ENCODE results near the gene PDPN. TPM values are rescaled to one million over a fixed set of nuclear protein-coding genes. Genes with fewer than 3 reads are reported as not detected.

Gene PDPN
- total RNA-seq, 1 experiment from 2014 or later, result not detected

DNA sequence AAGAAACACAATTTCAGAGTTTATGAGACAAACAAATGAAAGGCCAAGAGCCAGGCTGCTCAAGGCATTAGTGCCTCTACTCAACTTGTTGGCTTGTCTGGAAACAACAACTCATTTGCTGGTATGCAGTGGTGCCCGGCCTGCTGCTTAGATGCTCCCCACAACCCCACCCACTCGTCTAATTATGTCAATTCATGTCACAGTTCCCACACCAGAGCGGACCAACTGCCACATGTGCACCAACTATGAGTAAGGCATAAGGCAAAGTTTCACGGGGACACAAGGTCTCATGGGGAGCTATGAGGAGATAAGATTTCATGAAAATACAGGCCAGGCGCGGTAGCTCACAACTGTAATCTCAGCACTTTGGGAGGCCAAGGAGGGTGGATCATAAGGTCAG is 35.4 kb upstream of the PDPN start:
- H3K4me3 ChIP-seq (replicated peaks in 1 of 2; ENCODE audit: low read depth in 1 of 2, low read length in 2 of 2), result no peak overlapping the region
- RAD21 ChIA-PET (ENCODE audit: low non-redundant PET in 1 of 2, low total read pairs in 2 of 2, uncharacterized antibody in 2 of 2, unreplicated experiment in 2 of 2), result no interaction called here

More for the DNA sequence above, 35.4 kb upstream of the PDPN start:
- ChIA-PET CTCF (no interaction called here), POLR2A (no interaction called here)
- no peak for DNase-seq (ENCODE audit: low read depth, low spot score)
- Histone ChIP-seq H3K4me2 (ENCODE audit: low read length) (no peak overlapping the region), H3K9me3 (ENCODE audit: control insufficient read depth in 1 of 2, insufficient read depth in 1 of 2, low read depth in 1 of 2, low read length in 2 of 2) (no peaks in the 10 kb centered on the region), H3K36me3 (ENCODE audit: control insufficient read depth in 1 of 2, insufficient read depth in 2 of 2, low read length in 2 of 2) (no peaks in the 10 kb centered on the region), H3K27me3 (ENCODE audit: insufficient read depth, low read length) (peaks cover 4% of the 10 kb centered on the region), H3K4me1 (ENCODE audit: control insufficient read depth in 1 of 2, insufficient read depth in 2 of 2, low read length in 2 of 2) (peaks cover 0 to 7% of the 10 kb centered on the region in 2 experiments; a peak in 2 of 4 replicates), H3K9ac (ENCODE audit: low read length) (no peak overlapping the region), H3K9me2 (ENCODE audit: insufficient read depth) (no peaks in the 10 kb centered on the region), H3K27ac (ENCODE audit: low read depth, low read length) (no peak overlapping the region), H2AFZ (ENCODE audit: low read depth, low read length, poor library complexity, severe bottlenecking) (no peak overlapping the region), H4K20me1 (ENCODE audit: insufficient read depth) (no peaks in the 10 kb centered on the region), H3K79me2 (ENCODE audit: insufficient read depth, low read length) (no peaks in the 10 kb centered on the region)
- no TSS peak for BruUV-seq (replicated peaks)
- ATAC-seq, result no peak
- intact Hi-C loops (cut with micrococcal nuclease), result no loop called here
- no peak for TF ChIP-seq EGR1 (IDR thresholded peaks at IDR 0.05; ENCODE audit: low read depth)
- no peak for TF ChIP-seq ZFX (IDR thresholded peaks at IDR 0.05)
- no peak for TF ChIP-seq ELF1 (IDR thresholded peaks at IDR 0.05; ENCODE audit: borderline replicate concordance, low read depth)
- TF ChIP-seq SRF (IDR thresholded peaks at IDR 0.05; ENCODE audit: low read depth), result no peak
- no peak for TF ChIP-seq TCF7L2 (IDR thresholded peaks at IDR 0.05; ENCODE audit: borderline replicate concordance, extremely low read depth, insufficient read depth, insufficient read length)
- TF ChIP-seq RAD21 (IDR thresholded peaks at IDR 0.05; ENCODE audit: low read depth), result no peak
- TF ChIP-seq SP1 (IDR thresholded peaks at IDR 0.05; ENCODE audit: low read depth), result no peak
- TF ChIP-seq CTCF (IDR thresholded peaks at IDR 0.05 in 2 of 3, conservative IDR thresholded peaks at IDR 0.05 in 1 of 3; ENCODE audit: borderline replicate concordance in 1 of 3, insufficient read depth in 1 of 3, low read depth in 2 of 3, low read length in 2 of 3), result no peak
- TF ChIP-seq, protein P1, sequence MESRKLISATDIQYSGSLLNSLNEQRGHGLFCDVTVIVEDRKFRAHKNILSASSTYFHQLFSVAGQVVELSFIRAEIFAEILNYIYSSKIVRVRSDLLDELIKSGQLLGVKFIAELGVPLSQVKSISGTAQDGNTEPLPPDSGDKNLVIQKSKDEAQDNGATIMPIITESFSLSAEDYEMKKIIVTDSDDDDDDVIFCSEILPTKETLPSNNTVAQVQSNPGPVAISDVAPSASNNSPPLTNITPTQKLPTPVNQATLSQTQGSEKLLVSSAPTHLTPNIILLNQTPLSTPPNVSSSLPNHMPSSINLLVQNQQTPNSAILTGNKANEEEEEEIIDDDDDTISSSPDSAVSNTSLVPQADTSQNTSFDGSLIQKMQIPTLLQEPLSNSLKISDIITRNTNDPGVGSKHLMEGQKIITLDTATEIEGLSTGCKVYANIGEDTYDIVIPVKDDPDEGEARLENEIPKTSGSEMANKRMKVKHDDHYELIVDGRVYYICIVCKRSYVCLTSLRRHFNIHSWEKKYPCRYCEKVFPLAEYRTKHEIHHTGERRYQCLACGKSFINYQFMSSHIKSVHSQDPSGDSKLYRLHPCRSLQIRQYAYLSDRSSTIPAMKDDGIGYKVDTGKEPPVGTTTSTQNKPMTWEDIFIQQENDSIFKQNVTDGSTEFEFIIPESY (IDR thresholded peaks at IDR 0.05; ENCODE audit: extremely low read depth, insufficient replicate concordance, low read length), result no peak
- no peak for TF ChIP-seq POLR2AphosphoS5 (IDR thresholded peaks at IDR 0.05; ENCODE audit: low read depth, low read length)
- no peak for TF ChIP-seq CEBPB (IDR thresholded peaks at IDR 0.05; ENCODE audit: low read depth)
- no peak for TF ChIP-seq CBX3 (IDR thresholded peaks at IDR 0.05; ENCODE audit: low read depth)

Data from HCT116 (cell line).